ENCODE results near the gene EXOC3. TPM values are rescaled to one million over a fixed set of nuclear protein-coding genes. Genes with fewer than 3 reads are reported as not detected.

EXOC3 gene
- total RNA-seq, 4 donors from 2014 or later = 69.9 to 240 (median 76.1) TPM

DNA sequence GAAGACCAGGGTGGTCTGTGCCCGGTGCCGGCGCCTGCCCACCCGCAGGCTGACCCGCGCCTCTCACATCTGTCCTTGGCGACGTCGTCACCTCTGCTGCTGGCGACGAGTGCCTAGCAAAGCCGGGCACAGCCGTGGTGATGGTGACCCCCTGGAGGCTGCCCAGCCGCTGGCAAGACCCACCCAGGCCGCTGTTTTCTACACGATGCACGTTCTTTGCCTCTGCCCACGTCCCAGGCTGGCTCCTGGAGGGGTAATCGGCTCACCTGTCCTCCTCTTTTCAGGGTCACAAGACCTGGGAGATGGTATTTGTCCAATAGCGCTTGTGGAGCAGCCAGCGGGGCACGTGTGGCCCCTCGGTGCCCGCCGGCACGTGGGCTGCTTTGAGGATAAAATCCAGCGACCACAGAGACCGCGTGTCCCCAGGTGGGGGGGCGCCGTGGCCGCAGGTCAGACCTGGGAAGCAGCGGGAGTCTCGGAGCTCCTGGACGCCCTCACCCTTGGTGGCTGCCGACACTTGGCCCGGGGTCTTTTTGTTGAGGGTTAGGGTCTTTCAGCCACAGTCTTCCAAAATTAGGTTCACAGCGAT, 51.8 kb downstream of the EXOC3 start:
- Histone ChIP-seq H3K4me1 (no peaks in the 10 kb centered on the region), H3K36me3 (no peaks in the 10 kb centered on the region), H3K9me3 (no peaks in the 10 kb centered on the region), H3K27ac (no peak overlapping the region), H3K27me3 (peaks cover 54% of the 10 kb centered on the region), H3K4me3 (no peak overlapping the region)
- DNase-seq = no peak
- in situ Hi-C loops (cut with MboI; ENCODE audit: low pct_ligation_motif_present in 1 of 4, low pct_unique_long_range_greater_than_20kb in 1 of 4, low sequenced_read_pairs in 3 of 4) (no loop called here), intact Hi-C loops (cut with DNase I; ENCODE audit: low total_unique reads) (no loop called here)
- 93 to 100% methylated on average over 1 to 37 of the region's 38 CpGs for WGBS, 2 donors (ENCODE audit: low coverage in 1 of 2)
- TF ChIP-seq EP300 (IDR thresholded peaks at IDR 0.05; ENCODE audit: low read depth) = no peak
- no peak for TF ChIP-seq POLR2A (IDR thresholded peaks at IDR 0.05)
- TF ChIP-seq, protein P1, sequence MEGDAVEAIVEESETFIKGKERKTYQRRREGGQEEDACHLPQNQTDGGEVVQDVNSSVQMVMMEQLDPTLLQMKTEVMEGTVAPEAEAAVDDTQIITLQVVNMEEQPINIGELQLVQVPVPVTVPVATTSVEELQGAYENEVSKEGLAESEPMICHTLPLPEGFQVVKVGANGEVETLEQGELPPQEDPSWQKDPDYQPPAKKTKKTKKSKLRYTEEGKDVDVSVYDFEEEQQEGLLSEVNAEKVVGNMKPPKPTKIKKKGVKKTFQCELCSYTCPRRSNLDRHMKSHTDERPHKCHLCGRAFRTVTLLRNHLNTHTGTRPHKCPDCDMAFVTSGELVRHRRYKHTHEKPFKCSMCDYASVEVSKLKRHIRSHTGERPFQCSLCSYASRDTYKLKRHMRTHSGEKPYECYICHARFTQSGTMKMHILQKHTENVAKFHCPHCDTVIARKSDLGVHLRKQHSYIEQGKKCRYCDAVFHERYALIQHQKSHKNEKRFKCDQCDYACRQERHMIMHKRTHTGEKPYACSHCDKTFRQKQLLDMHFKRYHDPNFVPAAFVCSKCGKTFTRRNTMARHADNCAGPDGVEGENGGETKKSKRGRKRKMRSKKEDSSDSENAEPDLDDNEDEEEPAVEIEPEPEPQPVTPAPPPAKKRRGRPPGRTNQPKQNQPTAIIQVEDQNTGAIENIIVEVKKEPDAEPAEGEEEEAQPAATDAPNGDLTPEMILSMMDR (IDR thresholded peaks at IDR 0.05) = no peak
- TF ChIP-seq POLR2AphosphoS5 (IDR thresholded peaks at IDR 0.05) = no peak

DNA sequence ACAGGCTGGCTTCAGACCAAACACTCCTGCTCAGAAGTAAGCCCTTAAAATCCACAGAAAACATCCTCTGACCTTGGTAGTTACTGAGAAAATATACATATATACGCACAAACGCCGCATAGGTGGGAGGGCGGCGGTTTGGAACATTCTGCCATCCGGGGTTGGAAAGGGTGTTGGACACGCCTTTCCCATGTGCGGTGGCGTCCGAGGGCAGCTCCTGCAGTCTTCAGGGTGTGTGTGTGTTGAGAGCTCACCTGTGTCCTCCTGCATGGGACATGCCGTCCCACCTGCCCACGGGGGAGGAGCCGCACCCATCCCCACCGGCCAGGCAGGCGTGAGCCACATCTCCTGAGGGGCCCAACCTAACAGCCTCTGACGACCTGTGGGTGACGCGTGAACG, 53.1 kb downstream of the EXOC3 start:
- Histone ChIP-seq H3K4me3 (no peak overlapping the region), H3K27ac (no peak overlapping the region), H3K9me3 (no peaks in the 10 kb centered on the region), H3K4me1 (no peaks in the 10 kb centered on the region), H3K27me3 (peaks cover 64% of the 10 kb centered on the region), H3K36me3 (no peaks in the 10 kb centered on the region)
- WGBS, 2 donors (ENCODE audit: low coverage in 1 of 2) = 57% methylated on average over 19 of the region's 19 CpGs; no CpG with 5 or more reads in 1 of the 2 donors
- in situ Hi-C loops (cut with MboI; ENCODE audit: low pct_ligation_motif_present in 1 of 4, low pct_unique_long_range_greater_than_20kb in 1 of 4, low sequenced_read_pairs in 3 of 4) (no loop called here), intact Hi-C loops (cut with DNase I; ENCODE audit: low total_unique reads) (no loop called here)
- DNase-seq = no peak
- TF ChIP-seq POLR2A (IDR thresholded peaks at IDR 0.05) (no peak), EP300 (IDR thresholded peaks at IDR 0.05; ENCODE audit: low read depth) (no peak), POLR2AphosphoS5 (IDR thresholded peaks at IDR 0.05) (no peak)
- TF ChIP-seq, protein P1 (IDR thresholded peaks at IDR 0.05) = no peak

DNA sequence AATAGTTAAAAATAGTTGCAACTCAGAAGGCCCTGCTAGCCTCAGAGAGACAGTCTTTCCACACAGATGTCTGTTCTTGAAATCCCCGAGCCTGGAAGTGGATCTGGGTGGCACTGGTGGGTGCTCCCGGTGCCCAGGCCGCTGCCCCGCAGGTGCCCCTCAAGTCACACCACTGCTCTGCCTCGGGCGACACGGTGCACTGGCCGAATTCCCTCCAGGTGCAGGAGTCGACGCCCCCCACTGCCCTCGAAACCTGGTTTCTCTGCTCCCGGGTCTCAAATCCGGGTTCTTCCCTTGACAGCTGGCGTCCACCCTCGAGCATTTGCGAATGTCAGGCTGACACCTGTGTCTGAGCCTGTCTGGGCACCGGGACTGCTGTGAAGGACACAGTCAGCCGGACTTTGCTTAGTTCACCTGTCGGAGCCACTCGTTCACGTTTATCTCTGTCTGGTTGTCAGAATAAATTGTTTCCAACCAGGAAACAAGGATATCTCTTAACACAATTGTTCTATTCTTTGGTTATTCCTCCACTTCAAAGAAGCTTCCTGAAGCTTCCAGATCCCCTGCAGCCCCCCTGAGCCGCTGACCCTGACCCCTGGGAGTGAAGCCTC, 54.2 kb downstream of the EXOC3 start:
- H3K36me3 ChIP-seq = no peaks in the 10 kb centered on the region
- no peak for TF ChIP-seq POLR2AphosphoS5 (IDR thresholded peaks at IDR 0.05)
- no peak for TF ChIP-seq POLR2A (IDR thresholded peaks at IDR 0.05)
- TF ChIP-seq, protein P1 (IDR thresholded peaks at IDR 0.05) = no peak
- TF ChIP-seq EP300 (IDR thresholded peaks at IDR 0.05; ENCODE audit: low read depth) = no peak
- in situ Hi-C loops (cut with MboI; ENCODE audit: low pct_ligation_motif_present in 1 of 4, low pct_unique_long_range_greater_than_20kb in 1 of 4, low sequenced_read_pairs in 3 of 4) (no loop called here), intact Hi-C loops (cut with DNase I; ENCODE audit: low total_unique reads) (no loop called here)
- H3K4me3 ChIP-seq = no peak overlapping the region
- WGBS, 2 donors (ENCODE audit: low coverage in 1 of 2) = 61% methylated on average over 22 of the region's 22 CpGs; no CpG with 5 or more reads in 1 of the 2 donors
- no peaks in the 10 kb centered on the region for H3K9me3 ChIP-seq
- H3K27ac ChIP-seq = no peak overlapping the region
- peaks cover 75% of the 10 kb centered on the region for H3K27me3 ChIP-seq
- no peaks in the 10 kb centered on the region for H3K4me1 ChIP-seq
- DNase-seq = no peak

DNA sequence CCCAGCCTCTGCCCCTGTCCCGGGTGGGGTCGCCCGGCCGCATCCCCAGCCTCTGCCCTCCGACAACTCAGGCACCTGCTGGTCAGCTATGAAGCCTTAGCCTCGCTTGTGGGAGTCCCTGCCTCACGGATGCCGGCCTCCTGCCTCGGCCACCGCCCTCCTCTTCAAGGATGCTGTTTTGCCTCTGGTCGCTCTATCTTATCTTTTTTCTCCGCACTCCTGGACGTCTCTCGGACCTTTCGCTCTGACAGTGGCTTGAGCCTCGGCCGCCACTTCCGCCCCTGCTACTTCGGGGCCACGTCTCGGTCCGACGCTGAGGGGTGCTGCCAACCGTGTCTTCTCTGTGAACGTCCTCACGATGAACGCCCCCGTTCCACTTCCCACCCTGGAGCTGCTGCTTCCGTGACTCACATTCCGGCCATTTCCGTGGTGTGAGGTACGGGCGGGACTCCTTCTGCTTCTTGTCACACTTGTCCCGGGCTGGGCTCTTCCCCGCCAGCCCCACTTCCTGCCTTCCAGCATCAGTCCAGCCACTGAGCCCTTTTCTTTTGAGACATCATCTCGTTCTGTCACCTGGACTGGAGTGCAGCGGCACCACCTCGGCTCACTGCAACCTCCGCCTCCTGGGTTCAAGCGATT, 55.0 kb downstream of the EXOC3 start:
- no peaks in the 10 kb centered on the region for H3K9me3 ChIP-seq
- H3K36me3 ChIP-seq = no peaks in the 10 kb centered on the region
- peaks cover 69% of the 10 kb centered on the region for H3K27me3 ChIP-seq
- 76 to 79% methylated on average over 20 to 40 of the region's 40 CpGs for WGBS, 2 donors (ENCODE audit: low coverage in 1 of 2)
- DNase-seq = no peak
- in situ Hi-C loops (cut with MboI; ENCODE audit: low pct_ligation_motif_present in 1 of 4, low pct_unique_long_range_greater_than_20kb in 1 of 4, low sequenced_read_pairs in 3 of 4) (no loop called here), intact Hi-C loops (cut with DNase I; ENCODE audit: low total_unique reads) (no loop called here)
- H3K4me1 ChIP-seq = no peaks in the 10 kb centered on the region
- TF ChIP-seq POLR2A (IDR thresholded peaks at IDR 0.05) (no peak), POLR2AphosphoS5 (IDR thresholded peaks at IDR 0.05) (no peak), EP300 (IDR thresholded peaks at IDR 0.05; ENCODE audit: low read depth) (no peak)
- TF ChIP-seq, protein P1 (IDR thresholded peaks at IDR 0.05) = no peak
- no peak overlapping the region for H3K27ac ChIP-seq
- no peak overlapping the region for H3K4me3 ChIP-seq

All from transverse colon (tissue), 4 donors.